MM.1S (cell line): ENCODE data around the gene MAPK10.

Experiments
- DNase-seq: peaks from one replicate; pipeline ENCODE4 v3.0.0-alpha.2; 2015
- H2AFZ ChIP-seq: fragments of 300-600 bp; sonication (generic); 2 replicates; pipeline ENCODE4 v1.6.0; 2016; ENCODE audit warnings: antibody characterized with exemption, low read length
- H3F3A ChIP-seq: fragments of 300-600 bp; sonication (generic); 2 replicates; pipeline ENCODE4 v1.6.1; 2016; ENCODE audit warnings: mild to moderate bottlenecking, antibody characterized with exemption, low read length, moderate library complexity, mixed read lengths; ENCODE audit not compliant: insufficient read depth
- H3K27ac ChIP-seq: fragments of 300-600 bp; sonication (generic); 2 replicates; pipeline ENCODE4 v1.5.1; 2016; ENCODE audit warnings: mild to moderate bottlenecking, low read length
- H3K27me3 ChIP-seq: fragments of 300-600 bp; sonication (generic); replicated peaks from 2 replicates; pipeline ENCODE4 v1.6.0; 2016; ENCODE audit warnings: low read length; ENCODE audit not compliant: insufficient read depth
- H3K36me3 ChIP-seq: fragments of 300-600 bp; sonication (generic); replicated peaks from 2 replicates; pipeline ENCODE4 v1.6.1; 2016; ENCODE audit warnings: mild to moderate bottlenecking, low read length, mixed read lengths; ENCODE audit not compliant: insufficient read depth
- H3K4me1 ChIP-seq: fragments of 300-600 bp; sonication (generic); 2 replicates; pipeline ENCODE4 v1.6.1; 2016; ENCODE audit warnings: low read length, mixed read lengths
- H3K4me2 ChIP-seq: fragments of 300-600 bp; sonication (generic); 2 replicates; pipeline ENCODE4 v1.6.0; 2016; ENCODE audit warnings: low read depth, low read length
- H3K4me3 ChIP-seq: fragments of 300-600 bp; sonication (generic); 2 replicates; pipeline ENCODE4 v1.5.1; 2016; ENCODE audit warnings: low read length, mixed read lengths
- H3K79me2 ChIP-seq: fragments of 300-600 bp; sonication (generic); 2 replicates; pipeline ENCODE4 v1.6.1; 2016; ENCODE audit warnings: mixed run types, low read length, mixed read lengths
- H3K9ac ChIP-seq: fragments of 300-600 bp; sonication (generic); 2 replicates; pipeline ENCODE4 v1.6.1; 2016; ENCODE audit warnings: low read length, mixed read lengths
- H3K9me2 ChIP-seq: fragments of 300-600 bp; sonication (generic); replicated peaks from 2 replicates; pipeline ENCODE4 v1.6.1; 2016; ENCODE audit warnings: mild to moderate bottlenecking, low read length, mixed read lengths; ENCODE audit not compliant: insufficient read depth
- H3K9me3 ChIP-seq: fragments of 300-600 bp; sonication (generic); replicated peaks from 2 replicates; pipeline ENCODE4 v1.6.1; 2016; ENCODE audit warnings: mild to moderate bottlenecking, low read length, mixed read lengths; ENCODE audit not compliant: insufficient read depth
- H4K20me1 ChIP-seq: fragments of 300-600 bp; sonication (generic); 2 replicates; pipeline ENCODE4 v1.6.1; 2016; ENCODE audit warnings: mild to moderate bottlenecking, low read length, moderate library complexity, mixed read lengths; ENCODE audit not compliant: insufficient read depth
- EZH2 ChIP-seq: fragments of 300-600 bp; sonication (generic); optimal IDR thresholded peaks from 2 replicates; pipeline ENCODE3; 2017; ENCODE audit warnings: low read depth, mild to moderate bottlenecking, antibody characterized with exemption, low read length, mixed read lengths
- EZH2phosphoT487 ChIP-seq: fragments of 300-600 bp; sonication (generic); IDR thresholded peaks from 2 replicates; pipeline ENCODE4 v1.6.1; 2018; ENCODE audit warnings: antibody characterized with exemption, low read length
- TF ChIP-seq, protein P1 (sequence below): fragments of 300-600 bp; sonication (generic); IDR thresholded peaks from 2 replicates; pipeline ENCODE4 v1.5.1; 2016; ENCODE audit warnings: antibody characterized with exemption, low read length, mixed read lengths

Gene MAPK10

DNA sequence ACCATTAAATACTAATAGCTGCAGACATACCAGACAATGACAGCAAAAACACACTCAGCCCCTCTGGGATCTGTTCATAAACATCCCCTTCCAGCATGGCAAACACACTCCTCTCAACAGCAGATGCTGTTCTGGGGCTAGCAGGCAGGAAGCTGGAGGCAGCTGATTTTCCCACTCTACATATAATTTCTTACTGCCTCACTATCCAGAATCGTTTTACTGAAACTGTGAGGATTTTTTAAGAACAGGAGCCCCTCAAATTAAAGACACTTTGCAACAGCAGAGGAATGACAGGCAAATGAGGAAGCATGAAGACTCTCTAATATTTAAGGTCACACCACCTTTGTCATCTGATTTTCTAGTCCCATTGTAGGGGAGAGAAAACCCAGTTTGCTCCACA is 2.2 kb downstream of the MAPK10 start:
- no peak for DNase-seq
- H3K79me2 ChIP-seq: no peaks in the 10 kb centered on the region

GRCh38 chr4:86356425-86357210 is 3.2 kb downstream of the MAPK10 start:
- TF ChIP-seq EZH2phosphoT487: no peak

More for the DNA sequence above, 2.2 kb downstream of the MAPK10 start:
- no peak overlapping the region for H2AFZ ChIP-seq
- H3K4me3 ChIP-seq: no peak overlapping the region
- H3K9me3 ChIP-seq: no peaks in the 10 kb centered on the region
- no peak overlapping the region for H3K27ac ChIP-seq
- H3K4me2 ChIP-seq: no peak overlapping the region
- H3F3A ChIP-seq: peaks cover 9% of the 10 kb centered on the region; the same call in 1 of the 2 replicates
- H3K4me1 ChIP-seq: peaks cover 8% of the 10 kb centered on the region
- TF ChIP-seq, protein P1, sequence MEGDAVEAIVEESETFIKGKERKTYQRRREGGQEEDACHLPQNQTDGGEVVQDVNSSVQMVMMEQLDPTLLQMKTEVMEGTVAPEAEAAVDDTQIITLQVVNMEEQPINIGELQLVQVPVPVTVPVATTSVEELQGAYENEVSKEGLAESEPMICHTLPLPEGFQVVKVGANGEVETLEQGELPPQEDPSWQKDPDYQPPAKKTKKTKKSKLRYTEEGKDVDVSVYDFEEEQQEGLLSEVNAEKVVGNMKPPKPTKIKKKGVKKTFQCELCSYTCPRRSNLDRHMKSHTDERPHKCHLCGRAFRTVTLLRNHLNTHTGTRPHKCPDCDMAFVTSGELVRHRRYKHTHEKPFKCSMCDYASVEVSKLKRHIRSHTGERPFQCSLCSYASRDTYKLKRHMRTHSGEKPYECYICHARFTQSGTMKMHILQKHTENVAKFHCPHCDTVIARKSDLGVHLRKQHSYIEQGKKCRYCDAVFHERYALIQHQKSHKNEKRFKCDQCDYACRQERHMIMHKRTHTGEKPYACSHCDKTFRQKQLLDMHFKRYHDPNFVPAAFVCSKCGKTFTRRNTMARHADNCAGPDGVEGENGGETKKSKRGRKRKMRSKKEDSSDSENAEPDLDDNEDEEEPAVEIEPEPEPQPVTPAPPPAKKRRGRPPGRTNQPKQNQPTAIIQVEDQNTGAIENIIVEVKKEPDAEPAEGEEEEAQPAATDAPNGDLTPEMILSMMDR: no peak
- TF ChIP-seq EZH2phosphoT487 (no peak), EZH2 (no peak)
- H3K9me2 ChIP-seq: no peaks in the 10 kb centered on the region
- H3K27me3 ChIP-seq: no peaks in the 10 kb centered on the region
- H3K36me3 ChIP-seq: no peaks in the 10 kb centered on the region
- no peak overlapping the region for H3K9ac ChIP-seq
- H4K20me1 ChIP-seq: no peaks in the 10 kb centered on the region

GRCh38 chr4:86354390-86354789 is 5.5 kb downstream of the MAPK10 start:
- Histone ChIP-seq H3K4me3 (no peak overlapping the region), H3K79me2 (no peaks in the 10 kb centered on the region), H3K27me3 (no peaks in the 10 kb centered on the region), H3K4me2 (no peak overlapping the region), H3K27ac (no peak overlapping the region), H2AFZ (no peak overlapping the region), H3K9me2 (no peaks in the 10 kb centered on the region), H3K9me3 (no peaks in the 10 kb centered on the region), H3K9ac (no peak overlapping the region), H4K20me1 (no peaks in the 10 kb centered on the region), H3K4me1 (peaks cover 1% of the 10 kb centered on the region), H3K36me3 (no peaks in the 10 kb centered on the region), H3F3A (0 out of 2 replicates have a peak, but pooled peaks cover under 1% of the 10 kb centered on the region)
- no peak for DNase-seq
- TF ChIP-seq, protein P1: no peak
- TF ChIP-seq EZH2phosphoT487 (no peak), EZH2 (no peak)

More at GRCh38 chr4:86356425-86357210, 3.2 kb downstream of the MAPK10 start:
- Histone ChIP-seq H3K9me2 (no peaks in the 10 kb centered on the region), H3K9ac (no peak overlapping the region), H3K4me2 (no peak overlapping the region), H4K20me1 (no peaks in the 10 kb centered on the region), H3K4me1 (peaks cover 8% of the 10 kb centered on the region), H3K36me3 (no peaks in the 10 kb centered on the region), H3K27me3 (no peaks in the 10 kb centered on the region), H2AFZ (no peak overlapping the region), H3K27ac (no peak overlapping the region), H3F3A (peaks cover 9% of the 10 kb centered on the region; the same call in 1 of the 2 replicates), H3K79me2 (no peaks in the 10 kb centered on the region), H3K4me3 (no peak overlapping the region), H3K9me3 (no peaks in the 10 kb centered on the region)
- DNase-seq: no peak

DNA sequence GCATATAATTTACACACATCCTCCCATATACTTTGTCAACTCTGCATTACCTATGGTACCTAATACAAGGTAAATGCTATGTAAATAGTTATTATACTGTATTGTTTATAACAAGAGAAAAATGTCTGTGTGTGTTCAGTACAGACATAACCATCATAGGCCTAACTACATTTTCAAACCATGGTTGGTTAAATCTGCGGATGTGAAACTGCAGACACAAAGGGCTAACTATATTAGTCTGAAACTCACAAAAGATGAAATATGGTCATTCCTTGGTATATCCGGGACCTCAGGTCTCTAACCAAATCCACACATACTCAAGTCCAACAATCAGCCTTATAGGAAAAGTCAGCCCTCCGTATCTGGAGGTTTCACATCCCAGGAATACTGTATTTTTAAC is 13.5 kb downstream of the MAPK10 start:
- H3K4me3 ChIP-seq: no peak overlapping the region
- no peaks in the 10 kb centered on the region for H3K36me3 ChIP-seq
- H3K4me2 ChIP-seq: no peak overlapping the region
- H2AFZ ChIP-seq: no peak overlapping the region
- H3K9me2 ChIP-seq: no peaks in the 10 kb centered on the region
- H4K20me1 ChIP-seq: no peaks in the 10 kb centered on the region
- no peaks in the 10 kb centered on the region for H3K9me3 ChIP-seq
- H3K27ac ChIP-seq: no peak overlapping the region
- H3K79me2 ChIP-seq: no peaks in the 10 kb centered on the region
- no peaks in the 10 kb centered on the region for H3K27me3 ChIP-seq
- DNase-seq: no peak
- TF ChIP-seq EZH2: no peak
- no peak for TF ChIP-seq EZH2phosphoT487
- TF ChIP-seq, protein P1: no peak
- no peaks in the 10 kb centered on the region for H3K4me1 ChIP-seq
- H3K9ac ChIP-seq: no peak overlapping the region
- no peaks in the 10 kb centered on the region for H3F3A ChIP-seq
